WTC11 (cell line): ENCODE results near the gene ZNF599. TPM values are rescaled to one million over a fixed set of nuclear protein-coding genes. Genes with fewer than 3 reads are reported as not detected.
A peak's percentile ranks its signal among the peaks of the same experiment; 100 is the strongest.

Experiments used
- ATAC-seq: fragments of 200-7000 bp; cut with Tn5 transposase; 2 replicates; pipeline ENCODE4 v1.10.0; 2021; ENCODE audit warnings: mild to moderate bottlenecking, moderate library complexity
- Bru-seq: library from RNA; stranded (reverse); fragments of 400-500 nt; gene quantifications from one replicate; lab custom pipeline; 2021; lab: Mats Ljungman, UMichigan
- CTCF ChIA-PET: fragments of 300-600 bp; sonication (Branson Sonifier 250); formaldehyde crosslinking; loops from one replicate; lab custom pipeline; 2021; ENCODE audit warnings: antibody characterized with exemption; lab: Charles Lee
- POLR2A ChIA-PET: fragments of 350-600 bp; sonication (Branson Sonifier 250); formaldehyde crosslinking; loops from one replicate; lab custom pipeline; 2021; ENCODE audit warnings: antibody characterized with exemption; lab: Charles Lee
- DNase-seq: peaks from one replicate; pipeline ENCODE4 v3.0.0; 2021; ENCODE audit warnings: low spot score
- H3K27ac Mint-ChIP-seq: 2 replicates; pipeline ENCODE4 v1.8.0; 2021; ENCODE audit warnings: mixed read lengths
- H3K27me3 Mint-ChIP-seq: 2 replicates; pipeline ENCODE4 v1.8.0; 2021; ENCODE audit warnings: low read depth, mild to moderate bottlenecking, moderate library complexity, mixed read lengths
- H3K36me3 Mint-ChIP-seq: 2 replicates; pipeline ENCODE4 v1.8.0; 2021; ENCODE audit warnings: mixed read lengths
- H3K4me1 Mint-ChIP-seq: 2 replicates; pipeline ENCODE4 v1.8.0; 2022; ENCODE audit warnings: mixed read lengths
- H3K4me3 Mint-ChIP-seq: 2 replicates; pipeline ENCODE4 v1.8.0; 2021; ENCODE audit warnings: mild to moderate bottlenecking, moderate library complexity, mixed read lengths
- H3K9me3 Mint-ChIP-seq: 2 replicates; pipeline ENCODE4 v1.8.0; 2021; ENCODE audit warnings: mixed read lengths
- CBFB ChIP-seq: sonication (generic); formaldehyde crosslinking; IDR thresholded peaks from 2 replicates; pipeline ENCODE4 v1.8.1; 2022; ENCODE audit warnings: mild to moderate bottlenecking, low read depth, missing genetic modification reagents
- CREM ChIP-seq: sonication (generic); formaldehyde crosslinking; IDR thresholded peaks from 2 replicates; pipeline ENCODE4 v1.8.1; 2022; ENCODE audit warnings: mild to moderate bottlenecking, missing genetic modification reagents, moderate library complexity
- E2F4 ChIP-seq: sonication (generic); formaldehyde crosslinking; IDR thresholded peaks from 2 replicates; pipeline ENCODE4 v1.8.1; 2022; ENCODE audit warnings: low read depth, mild to moderate bottlenecking, moderate library complexity, missing genetic modification reagents, borderline replicate concordance
- ETV6 ChIP-seq: sonication (generic); formaldehyde crosslinking; IDR thresholded peaks from 2 replicates; pipeline ENCODE4 v1.8.1; 2022; ENCODE audit warnings: mild to moderate bottlenecking, missing genetic modification reagents
- FOXK1 ChIP-seq: sonication (generic); formaldehyde crosslinking; IDR thresholded peaks from 2 replicates; pipeline ENCODE4 v1.8.0; 2022; ENCODE audit warnings: mild to moderate bottlenecking, moderate library complexity, missing genetic modification reagents
- FOXP4 ChIP-seq: sonication (generic); formaldehyde crosslinking; IDR thresholded peaks from 2 replicates; pipeline ENCODE4 v1.8.0; 2022; ENCODE audit warnings: mild to moderate bottlenecking, missing genetic modification reagents
- HMGXB4 ChIP-seq: sonication (generic); formaldehyde crosslinking; IDR thresholded peaks from 2 replicates; pipeline ENCODE4 v1.8.1; 2023; ENCODE audit warnings: mild to moderate bottlenecking, moderate library complexity, missing genetic modification reagents
- JAZF1 ChIP-seq: fragments of 250-450 bp; sonication (Bioruptor Pico); IDR thresholded peaks from 2 replicates; pipeline ENCODE4 v1.9.0; 2021; ENCODE audit warnings: moderate library complexity, mild to moderate bottlenecking, inconsistent platforms
- NR1H2 ChIP-seq: sonication (generic); formaldehyde crosslinking; IDR thresholded peaks from 2 replicates; pipeline ENCODE4 v1.9.0; 2021; ENCODE audit warnings: mild to moderate bottlenecking, moderate library complexity, missing genetic modification reagents
- NR2C2 ChIP-seq: sonication (generic); formaldehyde crosslinking; IDR thresholded peaks from 2 replicates; pipeline ENCODE4 v1.8.0; 2022; ENCODE audit warnings: mild to moderate bottlenecking, missing genetic modification reagents
- PRRX2 ChIP-seq: fragments of 250-450 bp; sonication (Bioruptor Pico); IDR thresholded peaks from 2 replicates; pipeline ENCODE4 v1.8.0; 2021; ENCODE audit warnings: mild to moderate bottlenecking
- SP1 ChIP-seq: sonication (generic); formaldehyde crosslinking; conservative IDR thresholded peaks from 2 replicates; pipeline ENCODE4 v1.8.1; 2022; ENCODE audit warnings: missing genetic modification reagents
- ZBTB43 ChIP-seq: sonication (generic); formaldehyde crosslinking; IDR thresholded peaks from 2 replicates; pipeline ENCODE4 v1.8.1; 2023; ENCODE audit warnings: mild to moderate bottlenecking, missing genetic modification reagents
- ZNF396 ChIP-seq: fragments of 250-450 bp; sonication (Bioruptor Pico); IDR thresholded peaks from 2 replicates; pipeline ENCODE4 v1.8.0; 2021; ENCODE audit warnings: mild to moderate bottlenecking, moderate library complexity, borderline replicate concordance
- ZNF416 ChIP-seq: fragments of 250-450 bp; sonication (Bioruptor Pico); IDR thresholded peaks from 2 replicates; pipeline ENCODE4 v1.9.0; 2021; ENCODE audit warnings: mild to moderate bottlenecking, inconsistent platforms
- ZNF512 ChIP-seq: sonication (generic); formaldehyde crosslinking; IDR thresholded peaks from 2 replicates; pipeline ENCODE4 v1.8.1; 2022; ENCODE audit warnings: missing genetic modification reagents, borderline replicate concordance
- long read RNA-seq, 3 experiments: library from RNA in 1 of 3; library from capped mRNA in 1 of 3; library from polyadenylated mRNA in 1 of 3; unstranded in 2 of 3; stranded (forward) in 1 of 3; transcript quantifications; one replicate each; pipeline ENCODE4 v2.0.0, GENCODE V29; 2021
- total RNA-seq: library from RNA; stranded (reverse); gene quantifications from 3 replicates; pipeline ENCODE4 v1.2.3, GENCODE V29; 2021
- TF ChIP-seq, protein P1 (sequence below): sonication (generic); formaldehyde crosslinking; IDR thresholded peaks from 2 replicates; pipeline ENCODE4 v1.8.0; 2022; ENCODE audit warnings: mild to moderate bottlenecking, missing genetic modification reagents
- TF ChIP-seq, protein P2 (sequence below): fragments of 250-450 bp; sonication (Bioruptor Pico); IDR thresholded peaks from 2 replicates; pipeline ENCODE4 v2.1.2; 2022; ENCODE audit warnings: mild to moderate bottlenecking, moderate library complexity

Gene ZNF599
- 4.0 to 5.2 TPM (median 5.2 TPM) in 3 replicates for total RNA-seq
- percentile 62 among the genes with signal in this experiment for Bru-seq, nascent RNA
- long read RNA-seq, experiment 1, partial matches to known transcripts = 3 of 6 reads
- long read RNA-seq, experiment 1, other reads (novel, unspliced or antisense) = 1 of 6 reads
- long read RNA-seq, experiment 2, partial matches to known transcripts = 0 of 4 reads
- long read RNA-seq, experiment 2, other reads (novel, unspliced or antisense) = 1 of 4 reads
- long read RNA-seq, experiment 3, transcript ZNF599-203 (3 exons, 948 nt) = major isoform, 7 of 9 reads
- long read RNA-seq, experiment 3, partial matches to known transcripts = 0 of 9 reads
- long read RNA-seq, experiment 3, other reads (novel, unspliced or antisense) = 1 of 9 reads

DNA sequence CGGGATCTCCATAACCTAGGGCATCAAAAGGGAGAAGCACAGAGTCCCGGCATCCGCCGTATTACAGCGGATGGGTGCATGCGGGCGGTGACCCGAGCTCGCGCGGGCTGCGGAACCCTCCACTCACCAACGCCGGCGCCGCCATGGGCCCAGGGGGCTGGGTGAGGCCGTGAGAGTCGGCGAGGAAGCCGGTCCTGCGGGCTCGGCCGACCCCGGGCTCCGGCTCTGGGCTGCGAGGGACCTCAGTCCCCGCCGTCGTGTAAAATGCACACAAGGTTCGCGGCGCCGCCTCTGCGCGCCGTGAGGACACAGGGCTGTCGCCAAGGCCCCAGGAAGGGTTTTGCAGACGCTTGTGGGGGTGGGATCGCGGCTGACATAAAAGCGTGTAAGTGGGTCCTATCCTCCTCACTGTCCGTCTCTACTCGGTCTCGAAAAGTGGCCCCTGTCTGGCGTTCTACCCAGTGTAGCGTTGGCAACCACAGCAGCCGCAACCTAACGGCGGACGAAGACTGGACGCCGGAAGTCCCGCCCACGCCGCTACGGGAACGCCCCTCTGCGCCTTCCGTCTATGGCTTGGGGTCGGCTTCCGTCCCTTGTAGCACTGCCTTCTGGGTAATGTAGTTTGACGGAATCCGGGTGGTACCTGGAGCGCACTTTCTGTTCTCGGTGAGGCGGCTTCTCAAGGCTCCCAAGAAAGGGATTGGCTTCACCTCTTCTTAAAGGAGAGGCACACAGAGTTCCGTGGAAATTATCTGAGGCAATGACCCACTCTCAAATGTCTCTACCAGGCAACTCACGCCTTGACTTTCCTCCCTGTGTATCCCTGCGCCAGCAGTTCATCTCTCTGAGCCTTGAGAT lies at the start of gene ZNF599:
TSS of gene ZNF599 (minus strand) at position 519 of the 858 bp plus-strand sequence. CDS start at position 145, 374 bp downstream.
- peaks cover 22% of the 10 kb centered on the region for H3K27me3 Mint-ChIP-seq
- peak within 1 kb of the TSS; percentile 9; the same call in 1 of the 2 replicates for H3K27ac Mint-ChIP-seq
- ATAC-seq (peak; percentile 98), DNase-seq (peak; percentile 92)
- ChIA-PET POLR2A (no interaction called here), CTCF (interaction anchor here (2.4 kb wide), 1 partner anchor 66 kb away, joined by 15 read pairs; no protein-coding TSS in a partner anchor)
- H3K4me1 Mint-ChIP-seq = peaks cover 11% of the 10 kb centered on the region
- peak within 1 kb of the TSS; percentile 90 for H3K4me3 Mint-ChIP-seq
- H3K9me3 Mint-ChIP-seq = peaks cover 28% of the 10 kb centered on the region
- TF ChIP-seq, protein P1, sequence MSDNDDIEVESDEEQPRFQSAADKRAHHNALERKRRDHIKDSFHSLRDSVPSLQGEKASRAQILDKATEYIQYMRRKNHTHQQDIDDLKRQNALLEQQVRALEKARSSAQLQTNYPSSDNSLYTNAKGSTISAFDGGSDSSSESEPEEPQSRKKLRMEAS (CRISPR knock-in tag) = peak; percentile 30; the same call in 1 of the 2 replicates
- TF ChIP-seq ZBTB43 (no peak), FOXP4 (peak; percentile 34; the same call in 1 of the 2 replicates), FOXK1 (0 out of 2 replicates have a peak, but pooled peaks have one; percentile 37), ZNF416 (CRISPR knock-in tag) (no peak), NR1H2 (CRISPR knock-in tag) (0 out of 2 replicates have a peak, but pooled peaks have one; percentile 2), SP1 (peak; percentile 93)
- H3K36me3 Mint-ChIP-seq = no peaks in the 10 kb centered on the region

- peaks cover 9% of the 10 kb centered on the region; the same call in 1 of the 2 replicates for H3K9me3 Mint-ChIP-seq
- no peaks in the 10 kb centered on the region for H3K36me3 Mint-ChIP-seq
- no peak overlapping the region for H3K4me3 Mint-ChIP-seq
- no peak for TF ChIP-seq E2F4
- no peak for TF ChIP-seq NR2C2
- TF ChIP-seq CREM (CRISPR knock-in tag) = no peak
- TF ChIP-seq HMGXB4 = no peak
- no peak for TF ChIP-seq JAZF1 (CRISPR knock-in tag)
- TF ChIP-seq ZNF396 = no peak
- no peak for TF ChIP-seq ZNF512 (CRISPR knock-in tag)
- TF ChIP-seq CBFB (CRISPR knock-in tag) = no peak
- no peak for TF ChIP-seq PRRX2 (CRISPR knock-in tag)
- no peak for TF ChIP-seq ETV6 (CRISPR knock-in tag)
- TF ChIP-seq, protein P2, sequence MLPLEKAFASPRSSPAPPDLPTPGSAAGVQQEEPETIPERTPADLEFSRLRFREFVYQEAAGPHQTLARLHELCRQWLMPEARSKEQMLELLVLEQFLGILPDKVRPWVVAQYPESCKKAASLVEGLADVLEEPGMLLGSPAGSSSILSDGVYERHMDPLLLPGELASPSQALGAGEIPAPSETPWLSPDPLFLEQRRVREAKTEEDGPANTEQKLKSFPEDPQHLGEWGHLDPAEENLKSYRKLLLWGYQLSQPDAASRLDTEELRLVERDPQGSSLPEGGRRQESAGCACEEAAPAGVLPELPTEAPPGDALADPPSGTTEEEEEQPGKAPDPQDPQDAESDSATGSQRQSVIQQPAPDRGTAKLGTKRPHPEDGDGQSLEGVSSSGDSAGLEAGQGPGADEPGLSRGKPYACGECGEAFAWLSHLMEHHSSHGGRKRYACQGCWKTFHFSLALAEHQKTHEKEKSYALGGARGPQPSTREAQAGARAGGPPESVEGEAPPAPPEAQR (CRISPR knock-in tag) = no peak
- POLR2A ChIA-PET = no interaction called here
- H3K27me3 Mint-ChIP-seq = peaks cover 14% of the 10 kb centered on the region
- no peak overlapping the region for H3K27ac Mint-ChIP-seq
- DNase-seq = no peak
- ATAC-seq = no peak
- CTCF ChIA-PET = no interaction called here
- H3K4me1 Mint-ChIP-seq = no peaks in the 10 kb centered on the region
Observed at GRCh38 chr19:34818270-34818669, 45.3 kb upstream of the ZNF599 start.
